ENCODE results near the gene LYL1. TPM values are rescaled to one million over a fixed set of nuclear protein-coding genes. Genes with fewer than 3 reads are reported as not detected.

The LYL1 gene
- total and polyA plus RNA-seq, 9 of the 15 experiments (the other 6 are each of a cell fraction or from before 2014, with no cell fraction given) = 1.3 to 266 (median 34.0) TPM

DNA sequence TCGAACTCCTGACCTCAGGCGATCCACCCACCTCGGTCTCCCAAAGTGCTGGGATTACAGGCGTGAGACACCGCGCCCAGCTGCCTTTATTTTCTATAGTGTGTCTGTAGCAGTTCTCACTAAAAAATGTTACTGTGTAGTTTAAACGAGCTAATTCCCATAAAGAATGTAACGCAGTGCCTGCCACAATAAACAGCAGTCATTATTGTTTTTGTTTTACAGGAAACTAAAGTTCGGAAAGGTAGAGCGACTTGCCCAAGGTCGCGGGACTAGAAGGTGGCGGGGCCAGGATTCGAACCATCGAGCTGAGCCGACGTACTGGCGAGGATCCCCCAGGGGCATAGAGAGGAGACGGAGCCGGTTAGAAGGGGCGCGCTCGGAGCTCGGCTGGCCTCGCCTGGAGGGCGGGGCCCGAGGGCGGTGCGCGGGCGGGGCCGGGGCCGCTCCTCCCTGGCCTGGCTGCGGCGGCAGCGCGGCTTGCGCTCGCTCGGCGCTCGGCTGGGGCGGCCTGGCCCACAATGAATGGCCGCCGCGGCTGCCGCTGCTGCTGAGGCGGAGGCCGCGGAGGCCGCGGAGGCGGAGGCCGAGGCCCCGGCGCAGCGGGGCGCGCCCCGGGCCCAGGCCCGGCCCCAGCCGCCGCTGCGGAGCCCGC lies 15.2 kb upstream of the LYL1 start, which contains the start of gene NACC1 (continued):
- TF ChIP-seq, protein P1, sequence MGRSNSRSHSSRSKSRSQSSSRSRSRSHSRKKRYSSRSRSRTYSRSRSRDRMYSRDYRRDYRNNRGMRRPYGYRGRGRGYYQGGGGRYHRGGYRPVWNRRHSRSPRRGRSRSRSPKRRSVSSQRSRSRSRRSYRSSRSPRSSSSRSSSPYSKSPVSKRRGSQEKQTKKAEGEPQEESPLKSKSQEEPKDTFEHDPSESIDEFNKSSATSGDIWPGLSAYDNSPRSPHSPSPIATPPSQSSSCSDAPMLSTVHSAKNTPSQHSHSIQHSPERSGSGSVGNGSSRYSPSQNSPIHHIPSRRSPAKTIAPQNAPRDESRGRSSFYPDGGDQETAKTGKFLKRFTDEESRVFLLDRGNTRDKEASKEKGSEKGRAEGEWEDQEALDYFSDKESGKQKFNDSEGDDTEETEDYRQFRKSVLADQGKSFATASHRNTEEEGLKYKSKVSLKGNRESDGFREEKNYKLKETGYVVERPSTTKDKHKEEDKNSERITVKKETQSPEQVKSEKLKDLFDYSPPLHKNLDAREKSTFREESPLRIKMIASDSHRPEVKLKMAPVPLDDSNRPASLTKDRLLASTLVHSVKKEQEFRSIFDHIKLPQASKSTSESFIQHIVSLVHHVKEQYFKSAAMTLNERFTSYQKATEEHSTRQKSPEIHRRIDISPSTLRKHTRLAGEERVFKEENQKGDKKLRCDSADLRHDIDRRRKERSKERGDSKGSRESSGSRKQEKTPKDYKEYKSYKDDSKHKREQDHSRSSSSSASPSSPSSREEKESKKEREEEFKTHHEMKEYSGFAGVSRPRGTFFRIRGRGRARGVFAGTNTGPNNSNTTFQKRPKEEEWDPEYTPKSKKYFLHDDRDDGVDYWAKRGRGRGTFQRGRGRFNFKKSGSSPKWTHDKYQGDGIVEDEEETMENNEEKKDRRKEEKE (IDR thresholded peaks at IDR 0.05; ENCODE audit: borderline replicate concordance in 1 of 2, control insufficient read depth in 1 of 2, low read depth in 2 of 2, low read length in 1 of 2) = peak in 1 of 2 experiments; percentile 68; a peak in 1 of 4 replicates
- TF ChIP-seq ATF1 (CRISPR knock-in tag; IDR thresholded peaks at IDR 0.05) (no peak), ATF1 (tag; IDR thresholded peaks at IDR 0.05) (peak; percentile 44), MAZ (CRISPR knock-in tag; conservative IDR thresholded peaks at IDR 0.05 in 1 of 2, IDR thresholded peaks at IDR 0.05 in 1 of 2) (peak; percentile 75 to 92), HMGN3 (IDR thresholded peaks at IDR 0.05; ENCODE audit: borderline replicate concordance, extremely low read depth, insufficient read length, low read depth, low read length) (peak; percentile 57), SP2 (IDR thresholded peaks at IDR 0.05; ENCODE audit: extremely low read depth, low read depth, low read length, poor library complexity, severe bottlenecking) (peak; percentile 53), RFX1 (IDR thresholded peaks at IDR 0.05) (no peak), EP300 (IDR thresholded peaks at IDR 0.05; ENCODE audit: low read length) (peak; percentile 24; the same call in 1 of the 2 replicates), CCNT2 (IDR thresholded peaks at IDR 0.05; ENCODE audit: borderline replicate concordance, extremely low read depth, insufficient read length, low read depth, low read length) (peak; percentile 64), NRF1 (conservative IDR thresholded peaks at IDR 0.05 in 1 of 2, IDR thresholded peaks at IDR 0.05 in 1 of 2) (peak; percentile 60 to 70; a peak in 2 of 4 replicates), KDM1A (IDR thresholded peaks at IDR 0.05) (peak in 1 of 2 experiments; percentile 42; a peak in 2 of 4 replicates), EWSR1 (IDR thresholded peaks at IDR 0.05; ENCODE audit: borderline replicate concordance, low read depth, partially characterized antibody) (no peak), ZNF583 (CRISPR knock-in tag; IDR thresholded peaks at IDR 0.05) (no peak), HLTF (IDR thresholded peaks at IDR 0.05) (no peak), CREM (IDR thresholded peaks at IDR 0.05; ENCODE audit: low read depth) (peak; percentile 72), ZNF696 (CRISPR knock-in tag; conservative IDR thresholded peaks at IDR 0.05) (no peak), DDX20 (tag; IDR thresholded peaks at IDR 0.05; ENCODE audit: low read depth) (no peak), ZNF444 (CRISPR knock-in tag; IDR thresholded peaks at IDR 0.05) (no peak), BCOR (IDR thresholded peaks at IDR 0.05) (peak; percentile 89), RFX5 (IDR thresholded peaks at IDR 0.05; ENCODE audit: low read depth, low read length) (no peak), GABPA (tag; conservative IDR thresholded peaks at IDR 0.05; ENCODE audit: low read depth) (peak; percentile 56; the same call in 1 of the 2 replicates)
- TF ChIP-seq, protein P2, sequence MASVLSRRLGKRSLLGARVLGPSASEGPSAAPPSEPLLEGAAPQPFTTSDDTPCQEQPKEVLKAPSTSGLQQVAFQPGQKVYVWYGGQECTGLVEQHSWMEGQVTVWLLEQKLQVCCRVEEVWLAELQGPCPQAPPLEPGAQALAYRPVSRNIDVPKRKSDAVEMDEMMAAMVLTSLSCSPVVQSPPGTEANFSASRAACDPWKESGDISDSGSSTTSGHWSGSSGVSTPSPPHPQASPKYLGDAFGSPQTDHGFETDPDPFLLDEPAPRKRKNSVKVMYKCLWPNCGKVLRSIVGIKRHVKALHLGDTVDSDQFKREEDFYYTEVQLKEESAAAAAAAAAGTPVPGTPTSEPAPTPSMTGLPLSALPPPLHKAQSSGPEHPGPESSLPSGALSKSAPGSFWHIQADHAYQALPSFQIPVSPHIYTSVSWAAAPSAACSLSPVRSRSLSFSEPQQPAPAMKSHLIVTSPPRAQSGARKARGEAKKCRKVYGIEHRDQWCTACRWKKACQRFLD (CRISPR knock-in tag; IDR thresholded peaks at IDR 0.05) = no peak
- TF ChIP-seq, protein P3, sequence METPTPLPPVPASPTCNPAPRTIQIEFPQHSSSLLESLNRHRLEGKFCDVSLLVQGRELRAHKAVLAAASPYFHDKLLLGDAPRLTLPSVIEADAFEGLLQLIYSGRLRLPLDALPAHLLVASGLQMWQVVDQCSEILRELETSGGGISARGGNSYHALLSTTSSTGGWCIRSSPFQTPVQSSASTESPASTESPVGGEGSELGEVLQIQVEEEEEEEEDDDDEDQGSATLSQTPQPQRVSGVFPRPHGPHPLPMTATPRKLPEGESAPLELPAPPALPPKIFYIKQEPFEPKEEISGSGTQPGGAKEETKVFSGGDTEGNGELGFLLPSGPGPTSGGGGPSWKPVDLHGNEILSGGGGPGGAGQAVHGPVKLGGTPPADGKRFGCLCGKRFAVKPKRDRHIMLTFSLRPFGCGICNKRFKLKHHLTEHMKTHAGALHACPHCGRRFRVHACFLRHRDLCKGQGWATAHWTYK (CRISPR knock-in tag; IDR thresholded peaks at IDR 0.05) = 0 out of 2 replicates have a peak, but pooled peaks have one; percentile 32

Data from K562 (cell line).